Esophagus (tissue), 2 donors: ENCODE data around the gene TSPAN17. TPM values are rescaled to one million over a fixed set of nuclear protein-coding genes. Genes with fewer than 3 reads are reported as not detected.

ENCODE experiments used
- H3K27ac ChIP-seq, 2 donors: one replicate each; pipeline ENCODE4 v1.5.1; 2013; ENCODE audit warnings: low read depth in 2 of 2, mild to moderate bottlenecking in 2 of 2, inconsistent platforms in 1 of 2, low read length in 1 of 2, moderate library complexity in 1 of 2
- H3K27me3 ChIP-seq, 2 donors: one replicate each; pipeline ENCODE4 v1.6.1; 2013; ENCODE audit warnings: low read length in 2 of 2, control low read depth in 1 of 2, mild to moderate bottlenecking in 1 of 2; ENCODE audit not compliant: insufficient read depth in 2 of 2, control insufficient read depth in 1 of 2
- H3K36me3 ChIP-seq, 2 donors: one replicate each; pipeline ENCODE4 v1.6.1; 2013; ENCODE audit warnings: low read length in 1 of 2; ENCODE audit not compliant: control insufficient read depth in 2 of 2, insufficient read depth in 2 of 2
- H3K4me1 ChIP-seq, 2 donors: one replicate each; pipeline ENCODE4 v1.6.1; 2013; ENCODE audit warnings: low read length in 1 of 2; ENCODE audit not compliant: control insufficient read depth in 2 of 2, insufficient read depth in 2 of 2
- H3K4me3 ChIP-seq, 2 donors: one replicate each; pipeline ENCODE4 v1.5.1; 2013; ENCODE audit warnings: low read length in 2 of 2, mild to moderate bottlenecking in 2 of 2, low read depth in 1 of 2, moderate library complexity in 1 of 2
- H3K9me3 ChIP-seq, 2 donors: one replicate each; pipeline ENCODE4 v1.6.1; 2013; ENCODE audit warnings: mild to moderate bottlenecking in 2 of 2, low read depth in 1 of 2, low read length in 1 of 2, moderate library complexity in 1 of 2; ENCODE audit not compliant: control insufficient read depth in 2 of 2, insufficient read depth in 1 of 2
- WGBS, 2 donors: extraction: QIAGEN DNeasy Blood & Tissue Kit; methylation state at CpG; one replicate each; pipeline ENCODE4 v1.1.7; 2013; 5-methylcytosine and 5-hydroxymethylcytosine counted together
- polyA plus RNA-seq, 2 donors: library from polyadenylated mRNA; stranded (reverse); fragments of 200-250 nt; gene quantifications; one replicate each; pipeline ENCODE4 v1.2.3, GENCODE V29; 2013
- donor health status: healthy with polysubstance abuse.
- donor health status: Bipolar disorder and iron deficiency.

Gene TSPAN17
- polyA plus RNA-seq, 2 donors = 15.7 to 21.3 TPM

GRCh38 chr5:176609724-176610434, 37.4 kb upstream of the TSPAN17 start, which contains the start of gene GPRIN1:
Gene GPRIN1, minus strand, starts transcription at chr5:176610156. Its CDS starts 10,322 bp downstream, at chr5:176599834.
- H3K4me3 ChIP-seq = peak within 1 kb of the TSS; percentile 61
- WGBS, 2 donors = 0 to 1% methylated on average over 62 to 101 of the region's 101 CpGs
- H3K27me3 ChIP-seq = peaks cover 0 to 4% of the 10 kb centered on the region in 2 donors
- peaks cover 4 to 8% of the 10 kb centered on the region in 2 donors for H3K4me1 ChIP-seq
- H3K27ac ChIP-seq = no peak within 1 kb of the TSS
- H3K9me3 ChIP-seq = no peaks in the 10 kb centered on the region
- H3K36me3 ChIP-seq = no peaks in the 10 kb centered on the region

- WGBS, 2 donors = 2 to 4% methylated on average over 17 to 31 of the region's 31 CpGs
- Histone ChIP-seq H3K9me3 (no peaks in the 10 kb centered on the region), H3K4me1 (peaks cover 4 to 8% of the 10 kb centered on the region in 2 donors), H3K4me3 (peak overlapping the region; percentile 61), H3K27ac (no peak overlapping the region), H3K27me3 (peaks cover 0 to 4% of the 10 kb centered on the region in 2 donors), H3K36me3 (no peaks in the 10 kb centered on the region)
These were observed 36.9 kb upstream of the TSPAN17 start for GRCh38 chr5:176610435-176610773.

- H3K9me3 ChIP-seq = no peaks in the 10 kb centered on the region
- H3K4me1 ChIP-seq = peaks cover 4 to 8% of the 10 kb centered on the region in 2 donors
- no peaks in the 10 kb centered on the region for H3K36me3 ChIP-seq
- no peak overlapping the region for H3K27ac ChIP-seq
- H3K27me3 ChIP-seq = peaks cover 0 to 4% of the 10 kb centered on the region in 2 donors
- H3K4me3 ChIP-seq = no peak overlapping the region
- WGBS, 2 donors = 12% methylated on average over 10 of the region's 10 CpGs
These were observed 35.8 kb upstream of the TSPAN17 start for GRCh38 chr5:176611435-176611834.

- Histone ChIP-seq H3K4me1 (peaks cover 4 to 8% of the 10 kb centered on the region in 2 donors), H3K4me3 (no peak overlapping the region), H3K9me3 (no peaks in the 10 kb centered on the region), H3K36me3 (no peaks in the 10 kb centered on the region), H3K27me3 (peaks cover 0 to 4% of the 10 kb centered on the region in 2 donors), H3K27ac (no peak overlapping the region)
- 79 to 84% methylated on average over 6 of the region's 6 CpGs for WGBS, 2 donors
These were observed 35.3 kb upstream of the TSPAN17 start for GRCh38 chr5:176612008-176612407.

GRCh38 chr5:176612855-176613254, 34.4 kb upstream of the TSPAN17 start:
- Histone ChIP-seq H3K27ac (no peak overlapping the region), H3K9me3 (no peaks in the 10 kb centered on the region), H3K27me3 (peaks cover 0 to 4% of the 10 kb centered on the region in 2 donors), H3K4me1 (peaks cover 4 to 8% of the 10 kb centered on the region in 2 donors), H3K36me3 (no peaks in the 10 kb centered on the region), H3K4me3 (no peak overlapping the region)
- 64 to 65% methylated on average over 2 of the region's 2 CpGs for WGBS, 2 donors

- Histone ChIP-seq H3K4me3 (no peak overlapping the region), H3K27ac (no peak overlapping the region), H3K9me3 (peaks cover 0 to 9% of the 10 kb centered on the region in 2 donors), H3K4me1 (peaks cover 11% of the 10 kb centered on the region in 2 donors), H3K36me3 (no peaks in the 10 kb centered on the region), H3K27me3 (peaks cover 0 to 18% of the 10 kb centered on the region in 2 donors)
- whole genome bisulfite sequencing, 2 donors = 41 to 49% methylated on average over 8 of the region's 8 CpGs
These were observed 32.3 kb upstream of the TSPAN17 start for GRCh38 chr5:176614805-176615478.

- H3K27me3 ChIP-seq = peaks cover 0 to 26% of the 10 kb centered on the region in 2 donors
These were observed 30.8 kb upstream of the TSPAN17 start for GRCh38 chr5:176616511-176616910.

GRCh38 chr5:176618783-176619182, 28.5 kb upstream of the TSPAN17 start:
- Histone ChIP-seq H3K36me3 (no peaks in the 10 kb centered on the region), H3K27ac (no peak overlapping the region), H3K4me1 (peaks cover 9 to 13% of the 10 kb centered on the region in 2 donors), H3K4me3 (no peak overlapping the region), H3K9me3 (peaks cover 0 to 9% of the 10 kb centered on the region in 2 donors), H3K27me3 (peaks cover 0 to 26% of the 10 kb centered on the region in 2 donors)
- 33 to 38% methylated on average over 19 of the region's 19 CpGs for WGBS, 2 donors

More at GRCh38 chr5:176616511-176616910, 30.8 kb upstream of the TSPAN17 start:
- no peak overlapping the region for H3K4me3 ChIP-seq
- no peak overlapping the region for H3K27ac ChIP-seq
- WGBS, 2 donors = 62 to 66% methylated on average over 7 of the region's 7 CpGs
- H3K36me3 ChIP-seq = no peaks in the 10 kb centered on the region
- H3K9me3 ChIP-seq = peaks cover 0 to 9% of the 10 kb centered on the region in 2 donors
- peaks cover 9 to 13% of the 10 kb centered on the region in 2 donors for H3K4me1 ChIP-seq

- Histone ChIP-seq H3K4me1 (peaks cover 9 to 13% of the 10 kb centered on the region in 2 donors), H3K36me3 (no peaks in the 10 kb centered on the region), H3K27me3 (peaks cover 0 to 26% of the 10 kb centered on the region in 2 donors), H3K27ac (no peak overlapping the region), H3K4me3 (no peak overlapping the region), H3K9me3 (peaks cover 0 to 9% of the 10 kb centered on the region in 2 donors)
- WGBS, 2 donors = 4 to 7% methylated on average over 29 to 31 of the region's 31 CpGs
These were observed 28.1 kb upstream of the TSPAN17 start for GRCh38 chr5:176619203-176619568.
